H9 (cell line): ENCODE measurements around the gene FAM210B. TPM values are rescaled to one million over a fixed set of nuclear protein-coding genes. Genes with fewer than 3 reads are reported as not detected.
A peak's percentile ranks its signal among the peaks of the same experiment; 100 is the strongest.
"Not testable (repeated sequence)": the region's sequence is repeated elsewhere in the genome, so short reads cannot be mapped to it uniquely, and the experiment has no call there.

Experiments
- DNase-seq: peaks from one replicate; pipeline ENCODE4 v3.0.0-alpha.2; 2017
- H2AFZ ChIP-seq: one replicate; pipeline ENCODE4 v1.6.1; 2013; ENCODE audit warnings: mild to moderate bottlenecking, low read length, control low read depth, moderate library complexity
- H2AK5ac ChIP-seq: 2 replicates; pipeline ENCODE4 v1.6.1; 2013; ENCODE audit warnings: low read length, control low read depth, mixed read lengths; ENCODE audit not compliant: insufficient read length
- H2BK120ac ChIP-seq: one replicate; pipeline ENCODE4 v1.6.1; 2013; ENCODE audit warnings: low read depth, mild to moderate bottlenecking, low read length, control low read depth, inconsistent platforms; ENCODE audit not compliant: poor library complexity, severe bottlenecking
- H2BK12ac ChIP-seq: 2 replicates; pipeline ENCODE4 v1.6.1; 2013; ENCODE audit warnings: low read length, control low read depth, mixed read lengths, low read depth; ENCODE audit not compliant: insufficient read length
- H2BK15ac ChIP-seq: 2 replicates; pipeline ENCODE4 v1.6.1; 2013; ENCODE audit warnings: low read depth, low read length, control low read depth
- H2BK20ac ChIP-seq: one replicate; pipeline ENCODE4 v1.6.1; 2013; ENCODE audit warnings: low read depth, mild to moderate bottlenecking, low read length, control low read depth, inconsistent platforms; ENCODE audit not compliant: poor library complexity, severe bottlenecking
- H2BK5ac ChIP-seq: 2 replicates; pipeline ENCODE4 v1.6.1; 2013; ENCODE audit warnings: low read length, control low read depth, mixed read lengths; ENCODE audit not compliant: insufficient read length
- H3K14ac ChIP-seq: 2 replicates; pipeline ENCODE4 v1.6.1; 2013; ENCODE audit warnings: low read length, control low read depth; ENCODE audit not compliant: insufficient read depth
- H3K18ac ChIP-seq: 2 replicates; pipeline ENCODE4 v1.6.1; 2013; ENCODE audit warnings: low read depth, mild to moderate bottlenecking, mixed read lengths, low read length, control low read depth; ENCODE audit not compliant: insufficient read length
- H3K23ac ChIP-seq: 2 replicates; pipeline ENCODE4 v1.6.1; 2013; ENCODE audit warnings: low read length, control low read depth, mixed read lengths, low read depth; ENCODE audit not compliant: insufficient read length
- H3K23me2 ChIP-seq: 2 replicates; pipeline ENCODE4 v1.6.1; 2013; ENCODE audit warnings: low read depth, mild to moderate bottlenecking, mixed read lengths, low read length, control low read depth; ENCODE audit not compliant: insufficient read length, poor library complexity, severe bottlenecking
- H3K27ac ChIP-seq: 2 replicates; pipeline ENCODE4 v1.5.1; 2013; ENCODE audit warnings: low read length, control low read depth, mixed read lengths, low read depth; ENCODE audit not compliant: insufficient read length
- H3K27me3 ChIP-seq: 2 replicates; pipeline ENCODE4 v1.6.1; 2013; ENCODE audit warnings: low read length, control low read depth, inconsistent platforms; ENCODE audit not compliant: insufficient read depth
- H3K4ac ChIP-seq: 2 replicates; pipeline ENCODE4 v1.6.1; 2013; ENCODE audit warnings: low read depth, mild to moderate bottlenecking, control low read depth, inconsistent platforms, low read length, moderate library complexity
- H3K4me1 ChIP-seq: 2 replicates; pipeline ENCODE4 v1.6.1; 2013; ENCODE audit warnings: low read length, control low read depth, inconsistent platforms; ENCODE audit not compliant: insufficient read depth
- H3K4me2 ChIP-seq: 2 replicates; pipeline ENCODE4 v1.6.1; 2013; ENCODE audit warnings: low read length, control low read depth, mixed read lengths; ENCODE audit not compliant: insufficient read length, insufficient read depth
- H3K56ac ChIP-seq: 2 replicates; pipeline ENCODE4 v1.6.1; 2013; ENCODE audit warnings: low read depth, mild to moderate bottlenecking, mixed read lengths, low read length, control low read depth; ENCODE audit not compliant: insufficient read length
- H3K79me1 ChIP-seq: 2 replicates; pipeline ENCODE4 v1.6.1; 2013; ENCODE audit warnings: low read depth, mild to moderate bottlenecking, moderate library complexity, low read length, control low read depth, inconsistent platforms; ENCODE audit not compliant: insufficient read depth, poor library complexity, severe bottlenecking
- H3K79me2 ChIP-seq: 2 replicates; pipeline ENCODE4 v1.6.1; 2013; ENCODE audit warnings: low read length, control low read depth, inconsistent platforms; ENCODE audit not compliant: insufficient read depth
- H3K9ac ChIP-seq: 2 replicates; pipeline ENCODE4 v1.6.1; 2013; ENCODE audit warnings: low read length, control low read depth, mixed read lengths; ENCODE audit not compliant: insufficient read length; ENCODE audit errors: extremely low read depth
- H3K9me3 ChIP-seq: one replicate; pipeline ENCODE4 v1.6.1; 2013; ENCODE audit warnings: low read depth, low read length, inconsistent platforms; ENCODE audit not compliant: control insufficient read depth
- H3T11ph ChIP-seq: one replicate; pipeline ENCODE4 v1.6.1; 2013; ENCODE audit warnings: mild to moderate bottlenecking, low read length, control low read depth, inconsistent platforms
- H4K20me1 ChIP-seq: one replicate; pipeline ENCODE4 v1.6.1; 2013; ENCODE audit not compliant: control insufficient read depth, insufficient read length, insufficient read depth
- H4K5ac ChIP-seq: 2 replicates; pipeline ENCODE4 v1.6.1; 2013; ENCODE audit warnings: low read depth, mild to moderate bottlenecking, mixed read lengths, low read length, control low read depth; ENCODE audit not compliant: insufficient read length
- H4K8ac ChIP-seq: replicated peaks from 2 replicates; pipeline ENCODE4 v1.6.1; 2013; ENCODE audit warnings: low read length, control low read depth, mixed read lengths, low read depth; ENCODE audit not compliant: insufficient read length
- H4K91ac ChIP-seq: 2 replicates; pipeline ENCODE4 v1.6.1; 2013; ENCODE audit warnings: low read depth, mild to moderate bottlenecking, moderate library complexity, mixed read lengths, low read length, control low read depth; ENCODE audit not compliant: insufficient read length
- H3K27ac Mint-ChIP-seq, 3 experiments: 2 replicates in 2 of 3; 3 replicates in 1 of 3; pipeline ENCODE4 v1.8.0; 2020 to 2021; ENCODE audit warnings: mixed read lengths in 3 of 3, mild to moderate bottlenecking in 1 of 3, moderate library complexity in 1 of 3
- H3K27me3 Mint-ChIP-seq: 2 replicates; pipeline ENCODE4 v1.8.0; 2021; ENCODE audit warnings: low read depth, mild to moderate bottlenecking, moderate library complexity, mixed read lengths
- H3K36me3 Mint-ChIP-seq, 3 experiments: 2 replicates in 2 of 3; 3 replicates in 1 of 3; pipeline ENCODE4 v1.8.0; 2020 to 2021; ENCODE audit warnings: low read depth in 3 of 3, mixed read lengths in 3 of 3; ENCODE audit not compliant: insufficient read depth in 1 of 3
- H3K4me1 Mint-ChIP-seq, 2 experiments: 2 replicates each; pipeline ENCODE4 v1.8.0; 2020; ENCODE audit warnings: mixed read lengths in 2 of 2
- H3K4me3 Mint-ChIP-seq, 2 experiments: 2 replicates in 1 of 2; 3 replicates in 1 of 2; pipeline ENCODE4 v1.8.0; 2020 to 2021; ENCODE audit warnings: mild to moderate bottlenecking in 2 of 2, mixed read lengths in 2 of 2, moderate library complexity in 1 of 2
- H3K9me3 Mint-ChIP-seq, 2 experiments: 2 replicates in 1 of 2; 3 replicates in 1 of 2; pipeline ENCODE4 v1.8.0; 2020; ENCODE audit warnings: mild to moderate bottlenecking in 2 of 2, mixed read lengths in 2 of 2, moderate library complexity in 1 of 2
- WGBS: extraction: QIAGEN DNeasy Blood & Tissue Kit; methylation state at CpG from one replicate; pipeline ENCODE4 v1.1.7; 2013; ENCODE audit warnings: missing lambda C conversion rate, low lambda C conversion rate, mixed read lengths; ENCODE audit not compliant: insufficient read length; ENCODE audit errors: extremely low coverage; 5-methylcytosine and 5-hydroxymethylcytosine counted together
- total RNA-seq: library from RNA; stranded (reverse); gene quantifications from 2 replicates; pipeline ENCODE4 v1.2.1, GENCODE V29; 2021
- TF ChIP-seq, protein P1 (sequence below): fragments of 200-600 bp; sonication (generic); conservative IDR thresholded peaks from 3 replicates; pipeline ENCODE4 v1.8.0; 2021; ENCODE audit warnings: antibody characterized with exemption, mild to moderate bottlenecking

FAM210B gene
- total RNA-seq, 1 experiment from 2014 or later, result 24.2 TPM

DNA sequence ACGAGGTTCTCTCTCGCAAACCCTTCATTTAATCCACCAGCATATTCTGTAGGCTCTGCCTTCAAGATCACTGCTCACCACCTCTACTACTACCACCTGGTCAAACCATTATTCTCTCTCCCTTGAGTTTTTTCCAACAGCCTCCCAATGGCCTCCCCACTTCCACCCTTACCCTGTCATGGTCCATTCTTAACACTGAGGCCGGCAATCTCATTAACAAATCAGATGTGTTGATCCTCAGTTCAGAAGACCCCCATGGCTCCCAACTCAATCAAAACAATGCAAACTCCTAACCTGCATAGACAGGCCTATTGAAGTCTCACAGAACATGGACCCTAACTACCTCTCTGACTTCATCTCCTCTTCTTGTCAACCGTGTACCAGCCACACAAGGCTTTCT, 31.0 kb downstream of the FAM210B start:
- Histone ChIP-seq H3K18ac (no peak overlapping the region), H3K4me2 (no peak overlapping the region), H2BK120ac (no peak overlapping the region), H3K4ac (no peak overlapping the region), H3K79me2 (peaks cover 35% of the 10 kb centered on the region; the same call in 1 of the 2 replicates), H4K20me1 (no peaks in the 10 kb centered on the region), H3K23ac (no peak overlapping the region), H3K4me1 (no peaks in the 10 kb centered on the region), H3T11ph (no peak overlapping the region), H3K23me2 (peaks cover 6% of the 10 kb centered on the region), H3K27me3 (no peaks in the 10 kb centered on the region), H4K5ac (no peak overlapping the region), H2BK12ac (no peak overlapping the region), H2BK15ac (no peak overlapping the region), H3K9me3 (no peaks in the 10 kb centered on the region), H2AFZ (no peak overlapping the region), H3K56ac (no peak overlapping the region), H2BK5ac (no peak overlapping the region), H4K8ac (no peak overlapping the region), H2AK5ac (no peak overlapping the region), H3K27ac (no peak overlapping the region), H3K14ac (no peak overlapping the region), H3K9ac (no peak overlapping the region), H2BK20ac (no peak overlapping the region), H3K79me1 (peaks cover 26% of the 10 kb centered on the region), H4K91ac (no peak overlapping the region)
- H3K9me3 Mint-ChIP-seq, result no peaks in the 10 kb centered on the region
- peaks cover 35 to 60% (median 52%) of the 10 kb centered on the region in 3 experiments; a peak in 6 of 7 replicates for H3K36me3 Mint-ChIP-seq
- H3K4me3 Mint-ChIP-seq, result peak overlapping the region in 1 of 2 experiments; percentile 1
- DNase-seq, result no peak
- H3K27me3 Mint-ChIP-seq, result no peaks in the 10 kb centered on the region
- H3K4me1 Mint-ChIP-seq, result peaks cover 25 to 28% of the 10 kb centered on the region in 2 experiments
- H3K27ac Mint-ChIP-seq, result peak overlapping the region in 2 of 3 experiments; percentile 19 to 69; a peak in 3 of 7 replicates
- TF ChIP-seq, protein P1, sequence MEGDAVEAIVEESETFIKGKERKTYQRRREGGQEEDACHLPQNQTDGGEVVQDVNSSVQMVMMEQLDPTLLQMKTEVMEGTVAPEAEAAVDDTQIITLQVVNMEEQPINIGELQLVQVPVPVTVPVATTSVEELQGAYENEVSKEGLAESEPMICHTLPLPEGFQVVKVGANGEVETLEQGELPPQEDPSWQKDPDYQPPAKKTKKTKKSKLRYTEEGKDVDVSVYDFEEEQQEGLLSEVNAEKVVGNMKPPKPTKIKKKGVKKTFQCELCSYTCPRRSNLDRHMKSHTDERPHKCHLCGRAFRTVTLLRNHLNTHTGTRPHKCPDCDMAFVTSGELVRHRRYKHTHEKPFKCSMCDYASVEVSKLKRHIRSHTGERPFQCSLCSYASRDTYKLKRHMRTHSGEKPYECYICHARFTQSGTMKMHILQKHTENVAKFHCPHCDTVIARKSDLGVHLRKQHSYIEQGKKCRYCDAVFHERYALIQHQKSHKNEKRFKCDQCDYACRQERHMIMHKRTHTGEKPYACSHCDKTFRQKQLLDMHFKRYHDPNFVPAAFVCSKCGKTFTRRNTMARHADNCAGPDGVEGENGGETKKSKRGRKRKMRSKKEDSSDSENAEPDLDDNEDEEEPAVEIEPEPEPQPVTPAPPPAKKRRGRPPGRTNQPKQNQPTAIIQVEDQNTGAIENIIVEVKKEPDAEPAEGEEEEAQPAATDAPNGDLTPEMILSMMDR, result no peak
- WGBS, result no CpG with 5 or more reads among the region's 4 CpGs

DNA sequence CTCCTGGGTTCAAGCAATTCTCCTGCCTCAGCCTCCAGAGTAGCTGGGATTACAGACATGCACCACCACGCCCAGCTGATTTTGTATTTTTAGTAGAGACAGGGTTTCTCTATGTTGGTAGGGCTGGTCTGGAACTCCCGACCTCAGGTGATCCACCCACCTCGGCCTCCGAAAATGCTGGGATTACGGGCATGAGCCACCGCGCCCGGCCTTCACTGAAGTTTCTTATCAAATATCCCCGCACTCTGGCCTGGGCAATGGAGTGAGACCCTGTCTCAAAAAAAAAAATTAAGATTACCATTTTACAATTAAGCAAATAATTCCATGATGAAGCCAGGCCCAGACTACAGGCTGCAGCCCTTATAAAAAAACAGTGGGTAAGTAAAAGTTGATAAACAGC, 31.6 kb downstream of the FAM210B start:
- H2AFZ ChIP-seq, H3K23me2 ChIP-seq, H2BK12ac ChIP-seq, H2BK20ac ChIP-seq, H3K27ac Mint-ChIP-seq, H3K18ac ChIP-seq, H4K8ac ChIP-seq, H4K5ac ChIP-seq, H4K20me1 ChIP-seq, H4K91ac ChIP-seq, DNase-seq, H3K27me3 ChIP-seq, H3T11ph ChIP-seq, H3K4me1 ChIP-seq, H3K56ac ChIP-seq, H3K27ac ChIP-seq, H2AK5ac ChIP-seq, H3K4ac ChIP-seq, H2BK120ac ChIP-seq, H3K9me3 ChIP-seq, H2BK15ac ChIP-seq, H3K4me3 Mint-ChIP-seq, H3K14ac ChIP-seq, H3K9ac ChIP-seq, H3K9me3 Mint-ChIP-seq, H2BK5ac ChIP-seq, H3K27me3 Mint-ChIP-seq, H3K23ac ChIP-seq: not testable (repeated sequence)
- peaks cover 35% of the 10 kb centered on the region; the same call in 1 of the 2 replicates for H3K79me2 ChIP-seq
- Mint-ChIP-seq H3K36me3 (peaks cover 36 to 61% (median 52%) of the 10 kb centered on the region in 3 experiments; a peak in 6 of 7 replicates), H3K4me1 (peaks cover 23 to 28% of the 10 kb centered on the region in 2 experiments)
- peak overlapping the region; percentile 96 for H3K4me2 ChIP-seq
- H3K79me1 ChIP-seq, result peaks cover 22% of the 10 kb centered on the region
- WGBS, result no CpG with 5 or more reads among the region's 9 CpGs
